GM10266 (cell line): Measurements from ENCODE around the gene RCAN2.

ENCODE experiments used
- DNase-seq: peaks from one replicate; pipeline ENCODE4 v3.0.0; 2012; ENCODE audit errors: extremely low spot score
- TF ChIP-seq, protein P1 (sequence below): IDR thresholded peaks from 2 replicates; pipeline ENCODE4 v1.5.1; 2012; ENCODE audit warnings: mild to moderate bottlenecking, low read depth; ENCODE audit not compliant: control insufficient read depth, insufficient read depth; ENCODE audit errors: missing control alignments

The RCAN2 gene

DNA sequence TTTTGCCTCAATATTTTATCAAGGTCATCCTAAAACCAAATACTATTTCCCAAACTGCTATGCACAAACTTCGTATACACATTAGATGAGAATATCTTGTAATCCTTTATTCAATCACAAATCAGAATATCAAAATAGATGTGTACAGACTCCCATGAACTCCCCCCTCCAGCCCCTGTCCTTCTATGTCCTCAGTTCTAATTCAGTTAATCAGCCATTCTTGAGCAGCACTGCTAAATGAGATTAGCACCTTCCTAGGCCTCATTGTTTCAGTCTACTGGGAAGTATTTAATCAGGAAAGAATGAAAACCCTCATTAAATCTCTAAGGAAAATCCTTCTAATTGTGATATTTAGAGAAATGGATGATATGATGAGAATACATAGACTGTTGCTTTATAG is 36.6 kb downstream of the RCAN2 start:
- TF ChIP-seq, protein P1, sequence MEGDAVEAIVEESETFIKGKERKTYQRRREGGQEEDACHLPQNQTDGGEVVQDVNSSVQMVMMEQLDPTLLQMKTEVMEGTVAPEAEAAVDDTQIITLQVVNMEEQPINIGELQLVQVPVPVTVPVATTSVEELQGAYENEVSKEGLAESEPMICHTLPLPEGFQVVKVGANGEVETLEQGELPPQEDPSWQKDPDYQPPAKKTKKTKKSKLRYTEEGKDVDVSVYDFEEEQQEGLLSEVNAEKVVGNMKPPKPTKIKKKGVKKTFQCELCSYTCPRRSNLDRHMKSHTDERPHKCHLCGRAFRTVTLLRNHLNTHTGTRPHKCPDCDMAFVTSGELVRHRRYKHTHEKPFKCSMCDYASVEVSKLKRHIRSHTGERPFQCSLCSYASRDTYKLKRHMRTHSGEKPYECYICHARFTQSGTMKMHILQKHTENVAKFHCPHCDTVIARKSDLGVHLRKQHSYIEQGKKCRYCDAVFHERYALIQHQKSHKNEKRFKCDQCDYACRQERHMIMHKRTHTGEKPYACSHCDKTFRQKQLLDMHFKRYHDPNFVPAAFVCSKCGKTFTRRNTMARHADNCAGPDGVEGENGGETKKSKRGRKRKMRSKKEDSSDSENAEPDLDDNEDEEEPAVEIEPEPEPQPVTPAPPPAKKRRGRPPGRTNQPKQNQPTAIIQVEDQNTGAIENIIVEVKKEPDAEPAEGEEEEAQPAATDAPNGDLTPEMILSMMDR, result no peak

DNA sequence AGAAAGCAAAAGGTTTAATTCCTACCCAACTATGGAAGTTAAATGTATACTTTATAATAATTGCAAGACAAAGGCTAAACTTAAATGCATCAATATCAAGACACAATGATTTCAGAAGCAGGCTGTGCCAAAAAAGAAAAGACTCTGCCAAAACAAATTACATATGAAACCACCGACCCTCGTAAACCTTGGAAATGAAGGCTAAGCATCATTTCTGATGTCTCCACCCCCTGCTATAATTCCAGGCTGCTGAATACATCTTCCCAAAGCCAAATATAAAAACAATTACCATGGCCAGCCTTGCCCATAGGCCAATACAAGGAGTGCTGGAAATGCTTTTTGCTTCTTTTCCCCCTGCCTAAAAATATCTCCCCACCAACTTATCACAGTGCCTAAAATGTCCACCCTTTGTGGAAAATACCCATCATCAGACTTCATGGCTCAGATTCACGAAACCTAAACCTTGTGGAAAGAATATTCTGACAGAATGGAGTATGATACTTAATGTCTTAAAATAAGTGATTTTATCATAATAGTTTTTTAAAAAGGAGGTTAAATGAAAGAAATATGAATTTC is 37.4 kb downstream of the RCAN2 start:
- DNase-seq, result no peak
- TF ChIP-seq, protein P1, result no peak

More for the DNA sequence above, 36.6 kb downstream of the RCAN2 start:
- no peak for DNase-seq

DNA sequence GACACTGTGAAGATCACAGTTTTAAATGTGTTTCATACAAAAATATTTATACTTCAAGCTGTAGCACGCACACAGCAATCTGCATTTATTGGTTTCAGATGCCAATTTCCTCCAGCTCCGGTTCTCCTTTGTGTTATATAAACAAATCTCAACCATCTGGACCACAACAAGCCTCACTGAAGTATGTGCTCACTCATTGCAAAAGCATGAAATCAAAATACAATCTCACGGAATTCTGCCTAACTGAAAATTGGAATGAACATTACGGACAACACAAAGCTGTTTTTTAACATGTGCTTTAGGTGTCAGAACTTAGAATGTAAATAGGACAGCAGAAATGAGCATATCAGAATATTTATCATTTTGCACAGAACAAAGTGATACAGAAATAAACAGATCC is 38.0 kb downstream of the RCAN2 start:
- TF ChIP-seq, protein P1, result no peak
- DNase-seq, result no peak

DNA sequence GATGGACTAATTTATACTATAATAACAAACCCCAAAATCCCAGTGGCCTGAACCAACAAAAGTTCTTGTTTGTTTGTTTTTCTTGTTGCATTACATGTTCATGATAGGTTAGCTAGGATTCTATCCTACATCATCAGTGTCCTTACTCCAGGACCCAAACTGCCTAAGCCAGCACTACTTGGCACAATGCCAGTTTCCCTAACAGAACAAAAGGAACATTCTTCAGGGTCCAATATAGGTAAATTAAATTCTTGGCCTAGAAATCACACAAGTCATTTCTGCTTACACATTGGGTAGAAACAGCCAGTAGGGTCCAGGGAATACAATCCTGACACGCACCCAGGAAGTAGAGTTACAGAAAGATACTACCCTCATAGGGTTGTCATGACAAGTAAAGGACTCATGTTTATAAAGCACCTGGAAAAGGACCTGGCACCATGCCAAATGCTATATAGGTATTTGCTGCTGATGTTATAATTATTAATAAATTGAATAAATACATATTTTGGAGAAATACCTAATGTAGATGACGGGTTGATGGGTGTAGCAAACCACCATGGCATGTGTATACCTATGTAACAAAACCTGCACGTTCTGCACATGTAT is 38.8 kb downstream of the RCAN2 start:
- TF ChIP-seq, protein P1, result no peak
- DNase-seq, result no peak

DNA sequence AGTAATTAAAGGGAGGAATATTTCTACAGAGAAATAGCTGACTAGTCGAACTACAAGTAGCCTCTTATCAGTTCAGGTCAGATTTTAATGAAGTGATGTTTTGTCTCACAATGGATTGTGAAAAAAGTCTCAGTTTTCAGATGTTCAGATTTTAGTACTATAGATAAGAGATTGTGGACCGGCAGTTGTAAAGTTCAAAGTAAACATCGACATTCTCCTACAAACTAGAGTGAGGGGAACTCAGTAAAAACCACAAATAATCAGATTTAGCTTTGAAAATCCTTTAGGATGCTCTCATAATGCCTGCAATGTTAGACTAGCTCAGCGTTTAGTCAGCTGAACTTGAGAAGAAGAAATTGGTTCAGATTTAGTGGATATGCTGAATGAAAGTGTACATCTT is 39.9 kb downstream of the RCAN2 start:
- TF ChIP-seq, protein P1, result no peak
- no peak for DNase-seq

DNA sequence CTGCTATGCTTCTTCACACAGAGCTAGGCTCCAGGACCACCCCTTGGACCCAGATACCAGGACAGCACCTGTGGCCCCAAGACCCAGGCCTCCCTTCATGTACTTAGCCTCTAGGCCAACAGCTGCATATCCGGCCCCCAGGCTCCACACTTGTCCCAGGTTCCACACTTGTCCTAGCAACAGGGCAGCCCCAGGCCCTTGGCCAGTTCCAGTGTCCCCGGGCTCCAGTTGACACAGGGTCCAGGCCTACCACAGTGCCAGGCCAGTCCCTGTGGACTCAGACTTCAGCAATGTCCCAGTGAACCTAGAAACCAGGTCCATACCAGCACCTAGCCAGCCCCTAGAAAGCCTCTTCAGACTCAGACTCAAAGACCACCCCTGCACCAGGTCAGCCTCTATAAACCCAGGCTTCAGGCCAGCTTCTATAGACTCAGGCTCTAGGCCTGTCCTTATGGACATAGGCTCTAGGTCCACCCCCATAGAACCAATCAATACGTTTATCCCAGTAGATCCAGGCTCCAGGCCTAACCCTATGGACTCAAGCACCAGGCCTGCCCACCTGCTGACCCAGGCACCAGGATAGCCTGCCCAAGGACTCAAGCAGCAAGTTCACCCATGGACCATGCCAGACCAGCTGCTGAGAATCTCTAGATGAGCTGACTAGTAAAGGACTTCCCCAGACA is 46.3 kb downstream of the RCAN2 start:
- DNase-seq, result no peak
- TF ChIP-seq, protein P1, result no peak

DNA sequence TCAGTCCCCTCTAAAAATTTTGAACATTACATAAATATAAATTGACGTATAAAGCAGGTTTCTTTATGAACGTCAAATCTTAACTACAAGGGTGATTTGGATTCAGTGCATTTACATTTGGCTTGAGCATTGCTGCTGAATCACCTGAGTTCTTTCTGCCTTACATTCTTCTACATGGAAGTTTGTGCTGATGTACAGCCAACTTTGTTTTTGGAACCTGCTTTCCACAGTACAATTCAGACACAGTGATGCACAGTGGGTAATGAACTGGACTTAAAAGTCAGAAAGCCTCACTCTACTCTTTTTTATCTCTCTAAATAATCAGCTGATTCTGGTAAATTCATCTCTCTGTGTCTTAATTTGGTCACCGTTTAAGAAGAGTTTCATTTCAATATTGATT is 47.6 kb downstream of the RCAN2 start:
- TF ChIP-seq, protein P1, result no peak
- DNase-seq, result no peak
